A549 (cell line): ENCODE measurements around the gene GCLC.

Source experiments
- TF ChIP-seq, protein P1 (sequence below): fragments of 200-600 bp; sonication (generic); IDR thresholded peaks from 2 replicates; pipeline ENCODE4 v1.6.1; 2016; ENCODE audit warnings: antibody characterized with exemption, mild to moderate bottlenecking, moderate library complexity
- TF ChIP-seq, protein P2 (sequence below): IDR thresholded peaks from 2 replicates; pipeline ENCODE4 v1.6.1; 2012

DNA sequence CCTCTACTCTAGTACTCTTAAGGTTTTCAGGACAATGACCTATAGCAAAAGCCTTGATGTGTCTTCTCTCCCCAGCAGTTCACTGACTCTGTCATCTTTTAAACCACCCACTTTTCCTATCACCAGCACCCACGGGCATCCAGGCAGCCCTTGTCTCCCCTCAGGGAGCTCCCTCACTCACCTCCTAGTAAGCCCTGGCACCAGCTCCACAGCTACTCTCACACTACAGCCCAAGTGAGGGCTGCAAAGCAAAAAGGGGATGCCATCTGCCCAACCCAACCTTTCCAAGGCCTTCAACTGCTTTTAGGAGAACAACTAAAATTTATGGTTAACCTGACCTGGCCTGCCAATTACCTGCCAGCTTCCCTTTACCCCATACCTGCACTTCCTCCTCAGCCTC is 26.0 kb downstream of the GCLC start:
- TF ChIP-seq, protein P1, sequence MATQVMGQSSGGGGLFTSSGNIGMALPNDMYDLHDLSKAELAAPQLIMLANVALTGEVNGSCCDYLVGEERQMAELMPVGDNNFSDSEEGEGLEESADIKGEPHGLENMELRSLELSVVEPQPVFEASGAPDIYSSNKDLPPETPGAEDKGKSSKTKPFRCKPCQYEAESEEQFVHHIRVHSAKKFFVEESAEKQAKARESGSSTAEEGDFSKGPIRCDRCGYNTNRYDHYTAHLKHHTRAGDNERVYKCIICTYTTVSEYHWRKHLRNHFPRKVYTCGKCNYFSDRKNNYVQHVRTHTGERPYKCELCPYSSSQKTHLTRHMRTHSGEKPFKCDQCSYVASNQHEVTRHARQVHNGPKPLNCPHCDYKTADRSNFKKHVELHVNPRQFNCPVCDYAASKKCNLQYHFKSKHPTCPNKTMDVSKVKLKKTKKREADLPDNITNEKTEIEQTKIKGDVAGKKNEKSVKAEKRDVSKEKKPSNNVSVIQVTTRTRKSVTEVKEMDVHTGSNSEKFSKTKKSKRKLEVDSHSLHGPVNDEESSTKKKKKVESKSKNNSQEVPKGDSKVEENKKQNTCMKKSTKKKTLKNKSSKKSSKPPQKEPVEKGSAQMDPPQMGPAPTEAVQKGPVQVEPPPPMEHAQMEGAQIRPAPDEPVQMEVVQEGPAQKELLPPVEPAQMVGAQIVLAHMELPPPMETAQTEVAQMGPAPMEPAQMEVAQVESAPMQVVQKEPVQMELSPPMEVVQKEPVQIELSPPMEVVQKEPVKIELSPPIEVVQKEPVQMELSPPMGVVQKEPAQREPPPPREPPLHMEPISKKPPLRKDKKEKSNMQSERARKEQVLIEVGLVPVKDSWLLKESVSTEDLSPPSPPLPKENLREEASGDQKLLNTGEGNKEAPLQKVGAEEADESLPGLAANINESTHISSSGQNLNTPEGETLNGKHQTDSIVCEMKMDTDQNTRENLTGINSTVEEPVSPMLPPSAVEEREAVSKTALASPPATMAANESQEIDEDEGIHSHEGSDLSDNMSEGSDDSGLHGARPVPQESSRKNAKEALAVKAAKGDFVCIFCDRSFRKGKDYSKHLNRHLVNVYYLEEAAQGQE, result no peak
- TF ChIP-seq, protein P2, sequence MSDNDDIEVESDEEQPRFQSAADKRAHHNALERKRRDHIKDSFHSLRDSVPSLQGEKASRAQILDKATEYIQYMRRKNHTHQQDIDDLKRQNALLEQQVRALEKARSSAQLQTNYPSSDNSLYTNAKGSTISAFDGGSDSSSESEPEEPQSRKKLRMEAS, result no peak
